ENCODE results near the gene CHP1. TPM values are rescaled to one million over a fixed set of nuclear protein-coding genes. Genes with fewer than 3 reads are reported as not detected.
A peak's percentile ranks its signal among the peaks of the same experiment; 100 is the strongest.

Gene CHP1
- total and polyA plus RNA-seq, 2 donors (not counting 1 experiment from before 2014, with no cell fraction given) = 14.2 to 39.9 TPM

DNA sequence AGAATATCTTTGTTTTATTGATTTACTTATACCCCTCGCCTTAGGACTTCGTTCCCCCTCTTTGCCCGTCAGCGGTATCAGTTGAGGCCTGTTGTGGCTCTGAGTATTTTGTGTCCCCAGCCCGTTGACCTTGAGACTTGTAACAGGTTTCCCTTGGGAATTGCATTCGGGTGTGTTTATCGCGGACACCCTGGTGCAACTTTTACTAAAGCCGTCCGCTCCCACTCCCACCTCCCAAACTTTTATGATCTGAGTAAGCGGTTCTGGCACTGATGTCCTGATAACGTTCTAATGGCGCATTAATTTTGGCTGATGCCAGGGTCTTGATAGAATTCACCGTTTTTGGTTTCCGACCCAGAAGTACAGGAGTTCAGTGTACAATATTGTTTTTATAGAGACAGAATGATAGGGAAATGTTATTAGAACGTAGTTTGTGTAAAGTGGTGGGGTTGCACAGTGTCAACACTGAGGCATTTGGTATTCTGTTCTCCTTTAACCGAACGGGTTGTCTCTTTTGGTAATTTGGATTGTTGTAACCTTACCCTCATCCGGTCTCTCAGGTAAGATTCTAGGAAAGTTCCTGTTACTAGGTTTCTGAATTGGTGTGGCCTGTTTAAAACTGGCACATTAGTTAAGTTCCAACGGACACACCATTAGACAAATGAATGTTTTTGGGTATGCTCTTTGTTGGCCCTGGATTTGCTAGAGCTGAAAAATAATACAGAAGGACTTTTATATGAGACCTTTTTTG lies 53.5 kb downstream of the CHP1 start:
- WGBS (ENCODE audit: insufficient coverage) = 0% methylated on average over 12 of the region's 20 CpGs
- Histone ChIP-seq H3K4me2 (replicated peaks; ENCODE audit: low read depth, low read length, poor library complexity, severe bottlenecking) (peak overlapping the region; percentile 79), H4K20me1 (ENCODE audit: control insufficient read depth, insufficient read depth, low read length, poor library complexity, severe bottlenecking) (peaks cover 9% of the 10 kb centered on the region), H3K79me2 (ENCODE audit: control insufficient read depth, insufficient read depth, low read length) (peaks cover 49% of the 10 kb centered on the region), H3K4me1 (ENCODE audit: control insufficient read depth in 2 of 2, insufficient read depth in 2 of 2, low read length in 2 of 2) (peaks cover 16 to 33% of the 10 kb centered on the region in 2 donors), H2AFZ (ENCODE audit: insufficient read depth, low read depth, low read length, poor library complexity, severe bottlenecking) (peak overlapping the region; percentile 89), H3K27me3 (replicated peaks in 1 of 4; ENCODE audit: control extremely low read depth in 1 of 4, control insufficient read depth in 3 of 4, insufficient read depth in 4 of 4, low read length in 3 of 4) (no peaks in the 10 kb centered on the region), H3K9ac (ENCODE audit: low read length) (peak overlapping the region; percentile 85), H3K9me3 (ENCODE audit: control extremely low read depth in 1 of 3, control insufficient read depth in 2 of 3, insufficient read depth in 1 of 3, low read length in 2 of 3) (no peaks in the 10 kb centered on the region), H3K36me3 (replicated peaks in 1 of 2; ENCODE audit: control extremely low read depth in 1 of 2, control insufficient read depth in 1 of 2, extremely low read depth in 1 of 2, insufficient read depth in 2 of 2, low read length in 1 of 2) (peaks cover 5 to 41% of the 10 kb centered on the region in 2 experiments), H3K27ac (ENCODE audit: low read length in 2 of 2) (peak overlapping the region; percentile 86 to 90), H3K4me3 (ENCODE audit: control extremely low read depth in 1 of 5, extremely low read depth in 1 of 5, insufficient read depth in 1 of 5, low read depth in 2 of 5, low read length in 4 of 5) (peak overlapping the region; percentile 86 to 97 (median 94))
- no peak for ATAC-seq (ENCODE audit: low read depth)
- Mint-ChIP-seq H3K4me3 (peak overlapping the region; percentile 95), H3K27ac (peak overlapping the region; percentile 97), H3K9me3 (ENCODE audit: insufficient read depth) (no peaks in the 10 kb centered on the region), H3K4me1 (peaks cover 45% of the 10 kb centered on the region), H3K27me3 (no peaks in the 10 kb centered on the region)
- ChIA-PET CTCF (interaction anchor here (1.4 kb wide), 1 partner anchor 48 kb away, joined by 4 read pairs; the partner anchor contains the start of genes NUSAP1 and OIP5), POLR2A (interaction anchor here (1.5 kb wide), 1 partner anchor 54 kb away, joined by 10 read pairs; the partner anchor contains the start of genes CHP1 and EXD1)
- intact Hi-C loops (cut with micrococcal nuclease) = loop anchor here (5.0 kb wide), 3 partner anchors 118 to 902 kb away; partner anchors contain the start of genes KNSTRN, NDUFAF1 and RTF1
- TF ChIP-seq EZH2 (IDR thresholded peaks at IDR 0.05; ENCODE audit: borderline replicate concordance, insufficient read depth, low read depth, low read length, poor library complexity, severe bottlenecking) = no peak
- TF ChIP-seq, protein P1, sequence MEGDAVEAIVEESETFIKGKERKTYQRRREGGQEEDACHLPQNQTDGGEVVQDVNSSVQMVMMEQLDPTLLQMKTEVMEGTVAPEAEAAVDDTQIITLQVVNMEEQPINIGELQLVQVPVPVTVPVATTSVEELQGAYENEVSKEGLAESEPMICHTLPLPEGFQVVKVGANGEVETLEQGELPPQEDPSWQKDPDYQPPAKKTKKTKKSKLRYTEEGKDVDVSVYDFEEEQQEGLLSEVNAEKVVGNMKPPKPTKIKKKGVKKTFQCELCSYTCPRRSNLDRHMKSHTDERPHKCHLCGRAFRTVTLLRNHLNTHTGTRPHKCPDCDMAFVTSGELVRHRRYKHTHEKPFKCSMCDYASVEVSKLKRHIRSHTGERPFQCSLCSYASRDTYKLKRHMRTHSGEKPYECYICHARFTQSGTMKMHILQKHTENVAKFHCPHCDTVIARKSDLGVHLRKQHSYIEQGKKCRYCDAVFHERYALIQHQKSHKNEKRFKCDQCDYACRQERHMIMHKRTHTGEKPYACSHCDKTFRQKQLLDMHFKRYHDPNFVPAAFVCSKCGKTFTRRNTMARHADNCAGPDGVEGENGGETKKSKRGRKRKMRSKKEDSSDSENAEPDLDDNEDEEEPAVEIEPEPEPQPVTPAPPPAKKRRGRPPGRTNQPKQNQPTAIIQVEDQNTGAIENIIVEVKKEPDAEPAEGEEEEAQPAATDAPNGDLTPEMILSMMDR (IDR thresholded peaks at IDR 0.05) = no peak
- DNase-seq = no peak

- Histone ChIP-seq H4K20me1 (ENCODE audit: control insufficient read depth, insufficient read depth, low read length, poor library complexity, severe bottlenecking) (peaks cover 9% of the 10 kb centered on the region), H2AFZ (ENCODE audit: insufficient read depth, low read depth, low read length, poor library complexity, severe bottlenecking) (no peak overlapping the region), H3K36me3 (replicated peaks in 1 of 2; ENCODE audit: control extremely low read depth in 1 of 2, control insufficient read depth in 1 of 2, extremely low read depth in 1 of 2, insufficient read depth in 2 of 2, low read length in 1 of 2) (peaks cover 2 to 41% of the 10 kb centered on the region in 2 experiments), H3K4me1 (ENCODE audit: control insufficient read depth in 2 of 2, insufficient read depth in 2 of 2, low read length in 2 of 2) (peaks cover 16 to 33% of the 10 kb centered on the region in 2 donors), H3K9ac (ENCODE audit: low read length) (peak overlapping the region; percentile 85), H3K4me2 (replicated peaks; ENCODE audit: low read depth, low read length, poor library complexity, severe bottlenecking) (peak overlapping the region; percentile 79), H3K4me3 (ENCODE audit: control extremely low read depth in 1 of 5, extremely low read depth in 1 of 5, insufficient read depth in 1 of 5, low read depth in 2 of 5, low read length in 4 of 5) (peak overlapping the region in 4 of 5 experiments; percentile 86 to 97 (median 94)), H3K79me2 (ENCODE audit: control insufficient read depth, insufficient read depth, low read length) (peaks cover 49% of the 10 kb centered on the region), H3K9me3 (ENCODE audit: control extremely low read depth in 1 of 3, control insufficient read depth in 2 of 3, insufficient read depth in 1 of 3, low read length in 2 of 3) (no peaks in the 10 kb centered on the region), H3K27ac (ENCODE audit: low read length in 2 of 2) (peak overlapping the region in 1 of 2 donors; percentile 86), H3K27me3 (replicated peaks in 1 of 4; ENCODE audit: control extremely low read depth in 1 of 4, control insufficient read depth in 3 of 4, insufficient read depth in 4 of 4, low read length in 3 of 4) (no peaks in the 10 kb centered on the region)
- Mint-ChIP-seq H3K9me3 (ENCODE audit: insufficient read depth) (no peaks in the 10 kb centered on the region), H3K27me3 (no peaks in the 10 kb centered on the region), H3K4me1 (peaks cover 45% of the 10 kb centered on the region), H3K4me3 (peak overlapping the region; percentile 95), H3K27ac (peak overlapping the region; percentile 97)
- DNase-seq = no peak
- intact Hi-C loops (cut with micrococcal nuclease) = no loop called here
- POLR2A ChIA-PET = interaction anchor here (0.6 kb wide), 1 partner anchor 118 kb away, joined by 3 read pairs; no protein-coding TSS in a partner anchor
- WGBS (ENCODE audit: insufficient coverage) = 55% methylated on average over 6 of the region's 7 CpGs
- CTCF ChIA-PET = interaction anchor here (1.4 kb wide), 1 partner anchor 47 kb away, joined by 4 read pairs; the partner anchor contains the start of genes NUSAP1 and OIP5
- ATAC-seq (ENCODE audit: low read depth) = no peak
- TF ChIP-seq EZH2 (IDR thresholded peaks at IDR 0.05; ENCODE audit: borderline replicate concordance, insufficient read depth, low read depth, low read length, poor library complexity, severe bottlenecking) = no peak
- TF ChIP-seq, protein P1 (IDR thresholded peaks at IDR 0.05) = no peak
Measured at GRCh38 chr15:41285285-41285684, 54.2 kb downstream of the CHP1 start.
